ENCODE data around the gene ROS1. TPM values are rescaled to one million over a fixed set of nuclear protein-coding genes. Genes with fewer than 3 reads are reported as not detected.
A peak's percentile ranks its signal among the peaks of the same experiment; 100 is the strongest.

ROS1 gene
- total RNA-seq, 2 donors from 2014 or later, result 0.99 to 1.9 TPM

GRCh38 chr6:117456998-117457397 lies 31.3 kb upstream of the ROS1 start:
- no peaks in the 10 kb centered on the region for H3K36me3 ChIP-seq
- intact Hi-C loops (cut with DNase I), result no loop called here
- no peak overlapping the region for H3K4me3 ChIP-seq
- H3K9me3 ChIP-seq, result no peaks in the 10 kb centered on the region
- H3K9ac ChIP-seq (ENCODE audit: low read depth in 2 of 2, low read length in 2 of 2), result no peak overlapping the region
- DNase-seq, result no peak
- no peak for TF ChIP-seq CTCF (IDR thresholded peaks at IDR 0.05)
- H3K27ac ChIP-seq, result no peak overlapping the region
- H3K27me3 ChIP-seq, result no peaks in the 10 kb centered on the region
- H3K4me1 ChIP-seq, result no peaks in the 10 kb centered on the region

DNA sequence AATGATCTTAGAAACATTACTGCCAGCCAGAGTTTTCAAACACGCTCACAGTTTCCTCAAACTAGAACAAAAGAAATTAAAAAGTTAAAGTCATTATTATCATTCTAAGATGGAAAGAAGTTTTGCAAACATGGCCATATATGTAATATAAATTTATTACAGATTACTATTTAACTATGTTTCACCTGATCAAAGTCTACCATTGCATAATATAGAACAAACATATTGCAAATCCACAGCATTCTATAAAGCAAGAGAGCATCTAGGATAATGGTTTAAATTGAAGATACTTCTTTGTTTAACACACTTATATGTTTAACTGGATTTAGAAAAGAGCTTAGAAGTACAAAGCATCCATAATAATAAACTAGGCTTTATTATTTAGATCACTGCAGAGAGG lies 30.5 kb upstream of the ROS1 start:
- H3K36me3 ChIP-seq, result no peaks in the 10 kb centered on the region
- DNase-seq, result no peak
- H3K27ac ChIP-seq, result no peak overlapping the region
- H3K27me3 ChIP-seq, result no peaks in the 10 kb centered on the region
- H3K4me3 ChIP-seq, result no peak overlapping the region
- no peak overlapping the region for H3K9ac ChIP-seq (ENCODE audit: low read depth in 2 of 2, low read length in 2 of 2)
- intact Hi-C loops (cut with DNase I), result no loop called here
- no peaks in the 10 kb centered on the region for H3K4me1 ChIP-seq
- no peak for TF ChIP-seq CTCF (IDR thresholded peaks at IDR 0.05)
- no peaks in the 10 kb centered on the region for H3K9me3 ChIP-seq

GRCh38 chr6:117451671-117452070 lies 25.9 kb upstream of the ROS1 start:
- Histone ChIP-seq H3K36me3 (no peaks in the 10 kb centered on the region), H3K9me3 (no peaks in the 10 kb centered on the region), H3K4me3 (no peak overlapping the region), H3K4me1 (no peaks in the 10 kb centered on the region), H3K9ac (ENCODE audit: low read depth in 2 of 2, low read length in 2 of 2) (no peak overlapping the region), H3K27ac (no peak overlapping the region), H3K27me3 (no peaks in the 10 kb centered on the region)
- intact Hi-C loops (cut with DNase I), result loop anchor here (2.0 kb wide), 1 partner anchor 107 kb away; no protein-coding TSS in a partner anchor
- no peak for DNase-seq
- TF ChIP-seq CTCF (IDR thresholded peaks at IDR 0.05), result no peak

GRCh38 chr6:117449549-117450439 lies 24.1 kb upstream of the ROS1 start:
- Histone ChIP-seq H3K4me3 (no peak overlapping the region), H3K9ac (ENCODE audit: low read depth in 2 of 2, low read length in 2 of 2) (no peak overlapping the region), H3K9me3 (no peaks in the 10 kb centered on the region), H3K27ac (no peak overlapping the region), H3K36me3 (no peaks in the 10 kb centered on the region), H3K4me1 (no peaks in the 10 kb centered on the region), H3K27me3 (no peaks in the 10 kb centered on the region)
- peak; percentile 72 for TF ChIP-seq CTCF (IDR thresholded peaks at IDR 0.05)
- intact Hi-C loops (cut with DNase I), result loop anchor here (5.0 to 10.0 kb wide), 2 partner anchors 95 to 158 kb away; no protein-coding TSS in a partner anchor
- peak; percentile 66 for DNase-seq

DNA sequence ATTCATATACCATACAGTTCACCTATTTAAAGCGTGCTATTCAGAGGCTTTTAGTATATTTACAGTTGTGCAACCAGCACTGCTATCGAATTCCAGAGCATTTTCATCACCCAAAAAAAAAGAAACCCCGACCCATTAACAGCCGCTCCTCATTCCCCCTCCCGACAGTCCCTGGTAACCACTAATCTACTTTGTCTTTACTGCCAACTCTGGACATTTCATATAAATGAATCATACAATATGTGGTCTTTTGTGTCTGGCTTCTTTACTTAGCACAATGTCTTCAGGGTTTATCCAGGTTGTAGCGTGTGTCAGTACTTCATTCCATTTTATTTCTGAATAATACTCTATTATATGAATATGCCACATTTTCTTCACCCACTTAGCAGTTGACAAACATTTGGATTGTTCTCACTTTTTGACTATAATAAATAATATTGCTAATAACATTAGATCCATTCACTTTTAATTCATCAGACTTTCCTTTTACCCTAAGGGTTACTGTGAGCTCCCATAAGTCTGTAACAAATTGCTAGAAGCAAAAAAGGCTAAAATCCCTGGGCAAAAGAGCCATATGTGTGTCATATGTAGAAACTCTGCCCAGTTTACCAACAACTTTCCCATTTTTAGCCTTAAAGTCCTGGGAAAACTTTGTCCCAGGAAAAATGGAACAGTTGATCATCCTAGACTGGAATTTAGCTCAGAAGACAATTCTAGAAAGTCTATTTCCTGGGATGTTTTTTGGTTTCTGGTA lies 23.2 kb upstream of the ROS1 start:
- Histone ChIP-seq H3K4me1 (no peaks in the 10 kb centered on the region), H3K27ac (no peak overlapping the region), H3K27me3 (no peaks in the 10 kb centered on the region), H3K9me3 (no peaks in the 10 kb centered on the region), H3K9ac (ENCODE audit: low read depth in 2 of 2, low read length in 2 of 2) (no peak overlapping the region), H3K4me3 (no peak overlapping the region), H3K36me3 (no peaks in the 10 kb centered on the region)
- no peak for TF ChIP-seq CTCF (IDR thresholded peaks at IDR 0.05)
- intact Hi-C loops (cut with DNase I), result loop anchor here (5.0 to 10.0 kb wide), 2 partner anchors 94 to 158 kb away; no protein-coding TSS in a partner anchor
- no peak for DNase-seq

Data from colonic mucosa (tissue), 4 donors.